ENCODE results near the gene ATP6V0E2. TPM values are rescaled to one million over a fixed set of nuclear protein-coding genes. Genes with fewer than 3 reads are reported as not detected.

ATP6V0E2 gene
- total RNA-seq, 1 experiment from 2014 or later: 25.5 TPM

GRCh38 chr7:149853157-149853556, 20.6 kb upstream of the ATP6V0E2 start:
- no peak overlapping the region for H2AFZ ChIP-seq (ENCODE audit: low read depth, low read length, poor library complexity, severe bottlenecking)
- no peaks in the 10 kb centered on the region for H3K27me3 ChIP-seq (ENCODE audit: insufficient read depth, low read length)
- no peaks in the 10 kb centered on the region for H3K79me2 ChIP-seq (ENCODE audit: insufficient read depth, low read length)
- RAD21 ChIA-PET (ENCODE audit: low non-redundant PET in 1 of 2, low total read pairs in 2 of 2, uncharacterized antibody in 2 of 2, unreplicated experiment in 2 of 2): no interaction called here
- no peaks in the 10 kb centered on the region for H3K9me3 ChIP-seq (ENCODE audit: control insufficient read depth in 1 of 2, insufficient read depth in 1 of 2, low read depth in 1 of 2, low read length in 2 of 2)
- no peaks in the 10 kb centered on the region for H4K20me1 ChIP-seq (ENCODE audit: insufficient read depth)
- BruUV-seq (replicated peaks): no TSS peak
- no peak overlapping the region for H3K4me2 ChIP-seq (ENCODE audit: low read length)
- intact Hi-C loops (cut with micrococcal nuclease): no loop called here
- CTCF ChIA-PET: no interaction called here
- DNase-seq (ENCODE audit: low read depth, low spot score): no peak
- no peak overlapping the region for H3K27ac ChIP-seq (ENCODE audit: low read depth, low read length)
- ATAC-seq: no peak
- H3K36me3 ChIP-seq (ENCODE audit: control insufficient read depth in 1 of 2, insufficient read depth in 2 of 2, low read length in 2 of 2): no peaks in the 10 kb centered on the region
- H3K9me2 ChIP-seq (ENCODE audit: insufficient read depth): no peaks in the 10 kb centered on the region
- POLR2A ChIA-PET: no interaction called here
- peaks cover 27 to 35% of the 10 kb centered on the region in 2 experiments for H3K4me1 ChIP-seq (ENCODE audit: control insufficient read depth in 1 of 2, insufficient read depth in 2 of 2, low read length in 2 of 2)
- H3K4me3 ChIP-seq (replicated peaks in 1 of 2; ENCODE audit: low read depth in 1 of 2, low read length in 2 of 2): no peak overlapping the region
- TF ChIP-seq CEBPB (IDR thresholded peaks at IDR 0.05; ENCODE audit: low read depth) (no peak), REST (IDR thresholded peaks at IDR 0.05; ENCODE audit: low read depth) (no peak), EZH2 (IDR thresholded peaks at IDR 0.05) (no peak), POLR2AphosphoS5 (IDR thresholded peaks at IDR 0.05; ENCODE audit: low read depth, low read length) (no peak), SP1 (IDR thresholded peaks at IDR 0.05; ENCODE audit: low read depth) (no peak), FOSL1 (IDR thresholded peaks at IDR 0.05; ENCODE audit: low read depth) (no peak), ELF1 (IDR thresholded peaks at IDR 0.05; ENCODE audit: borderline replicate concordance, low read depth) (no peak), TCF7L2 (IDR thresholded peaks at IDR 0.05; ENCODE audit: borderline replicate concordance, extremely low read depth, insufficient read depth, insufficient read length) (no peak), YY1 (IDR thresholded peaks at IDR 0.05; ENCODE audit: extremely low read depth, insufficient replicate concordance, low read depth, low read length) (no peak), ZFX (IDR thresholded peaks at IDR 0.05) (no peak)
- no peak overlapping the region for H3K9ac ChIP-seq (ENCODE audit: low read length)
